IMR-90 (cell line): Measurements from ENCODE around the gene LLGL1. TPM values are rescaled to one million over a fixed set of nuclear protein-coding genes. Genes with fewer than 3 reads are reported as not detected.

ENCODE experiments used
- ATAC-seq: fragments of 200-7000 bp; cut with Tn5 transposase; 2 replicates; pipeline ENCODE4 v1.9.1; 2020; ENCODE audit warnings: low read depth, mild to moderate bottlenecking, moderate library complexity
- BruUV-seq: library from RNA; stranded (reverse); fragments of 400-500 nt; replicated peaks from 2 replicates; lab custom pipeline; 2021; lab: Mats Ljungman, UMichigan
- CTCF ChIA-PET: fragments of 300-600 bp; formaldehyde crosslinking; extraction: SDS; loops from one replicate; lab custom pipeline; 2021; ENCODE audit warnings: antibody characterized with exemption; lab: Yijun Ruan, JAX
- POLR2A ChIA-PET: fragments of 300-600 bp; sonication (Branson Sonifier 250); formaldehyde crosslinking; loops from one replicate; lab custom pipeline; 2022; ENCODE audit warnings: antibody characterized with exemption; ENCODE audit not compliant: unreplicated experiment; lab: Charles Lee
- DNase-seq: peaks from one replicate; pipeline ENCODE4 v3.0.0; 2013
- H2AFZ ChIP-seq: replicated peaks from 2 replicates; pipeline ENCODE3; 2013; ENCODE audit warnings: low read length, mild to moderate bottlenecking; ENCODE audit not compliant: poor library complexity
- H2AK5ac ChIP-seq: 2 replicates; pipeline ENCODE4 v1.6.1; 2013; ENCODE audit warnings: low read depth, low read length, inconsistent platforms
- H2AK9ac ChIP-seq: replicated peaks from 2 replicates; pipeline ENCODE3; 2013; ENCODE audit warnings: mild to moderate bottlenecking, low read depth, low read length, moderate library complexity; ENCODE audit not compliant: poor library complexity
- H2BK120ac ChIP-seq: 2 replicates; pipeline ENCODE4 v1.6.1; 2013; ENCODE audit warnings: low read depth, low read length, inconsistent platforms
- H2BK15ac ChIP-seq: 3 replicates; pipeline ENCODE4 v1.6.1; 2013; ENCODE audit warnings: low read depth, low read length, inconsistent platforms
- H2BK20ac ChIP-seq: 2 replicates; pipeline ENCODE4 v1.6.1; 2013; ENCODE audit warnings: low read depth, mild to moderate bottlenecking, inconsistent platforms, low read length, moderate library complexity
- H2BK5ac ChIP-seq: 2 replicates; pipeline ENCODE4 v1.6.1; 2013; ENCODE audit warnings: mild to moderate bottlenecking, low read depth, low read length, inconsistent platforms; ENCODE audit not compliant: poor library complexity, severe bottlenecking
- H3K14ac ChIP-seq: replicated peaks from 2 replicates; pipeline ENCODE4 v1.6.1; 2013; ENCODE audit warnings: low read depth, low read length, inconsistent platforms
- H3K18ac ChIP-seq: 2 replicates; pipeline ENCODE4 v1.6.1; 2013; ENCODE audit warnings: low read depth, low read length, control low read depth
- H3K23ac ChIP-seq: 2 replicates; pipeline ENCODE4 v1.6.1; 2013; ENCODE audit warnings: low read depth, low read length, inconsistent platforms
- H3K27ac ChIP-seq: 2 replicates; pipeline ENCODE4 v1.5.1; 2013; ENCODE audit warnings: mild to moderate bottlenecking, control low read depth, low read length; ENCODE audit not compliant: insufficient read depth
- H3K27me3 ChIP-seq: 2 replicates; pipeline ENCODE4 v1.6.1; 2013; ENCODE audit warnings: low read length; ENCODE audit not compliant: control insufficient read depth, insufficient read depth
- H3K36me3 ChIP-seq: 2 replicates; pipeline ENCODE4 v1.6.1; 2013; ENCODE audit warnings: low read length, mixed read lengths; ENCODE audit not compliant: control insufficient read depth, insufficient read depth
- H3K4ac ChIP-seq: 2 replicates; pipeline ENCODE4 v1.6.1; 2013; ENCODE audit warnings: low read depth, low read length, inconsistent platforms
- H3K4me1 ChIP-seq: 2 replicates; pipeline ENCODE4 v1.6.1; 2013; ENCODE audit warnings: low read length, mixed read lengths; ENCODE audit not compliant: control insufficient read depth, insufficient read depth
- H3K4me2 ChIP-seq: 2 replicates; pipeline ENCODE4 v1.6.1; 2013; ENCODE audit warnings: low read depth, mild to moderate bottlenecking, control low read depth, low read length, moderate library complexity
- H3K4me3 ChIP-seq: 2 replicates; pipeline ENCODE4 v1.5.1; 2013; ENCODE audit warnings: low read depth, mild to moderate bottlenecking, control low read depth, low read length, moderate library complexity; ENCODE audit not compliant: insufficient read depth
- H3K56ac ChIP-seq: 2 replicates; pipeline ENCODE4 v1.6.1; 2013; ENCODE audit warnings: low read length, inconsistent platforms; ENCODE audit not compliant: insufficient read depth; ENCODE audit errors: extremely low read depth
- H3K79me1 ChIP-seq, 2 experiments: 2 replicates each; pipeline ENCODE4 v1.6.1; 2013; ENCODE audit warnings: low read length in 2 of 2, inconsistent platforms in 1 of 2, low read depth in 1 of 2
- H3K9ac ChIP-seq: 2 replicates; pipeline ENCODE4 v1.6.1; 2013; ENCODE audit warnings: low read depth, low read length, control low read depth
- H3K9me1 ChIP-seq: 2 replicates; pipeline ENCODE4 v1.6.1; 2013; ENCODE audit warnings: low read length, inconsistent platforms; ENCODE audit not compliant: insufficient read depth
- H3K9me3 ChIP-seq: 2 replicates; pipeline ENCODE4 v1.6.1; 2013; ENCODE audit warnings: low read length; ENCODE audit not compliant: control insufficient read depth, insufficient read depth
- H4K20me1 ChIP-seq: 2 replicates; pipeline ENCODE4 v1.6.1; 2013; ENCODE audit warnings: low read length, inconsistent platforms; ENCODE audit not compliant: insufficient read depth
- H4K5ac ChIP-seq: 2 replicates; pipeline ENCODE4 v1.6.1; 2013; ENCODE audit warnings: mild to moderate bottlenecking, low read depth, low read length, control low read depth
- H4K8ac ChIP-seq, 2 experiments: 2 replicates each; pipeline ENCODE4 v1.6.1; 2013; ENCODE audit warnings: low read depth in 2 of 2, low read length in 2 of 2, control low read depth in 1 of 2, inconsistent platforms in 1 of 2
- H4K91ac ChIP-seq: 2 replicates; pipeline ENCODE4 v1.6.1; 2013; ENCODE audit warnings: low read depth, low read length, inconsistent platforms; ENCODE audit not compliant: insufficient read depth
- WGBS, 2 experiments: methylation state at CpG; one replicate each; pipeline versions ENCODE4 v1.1.5 to v1.1.7; 2013; ENCODE audit warnings: missing lambda C conversion rate in 2 of 2; ENCODE audit not compliant: insufficient read length in 1 of 2; ENCODE audit errors: extremely low coverage in 2 of 2; 5-methylcytosine and 5-hydroxymethylcytosine counted together
- dilution Hi-C: fragments of 300-500 bp; cut with HindIII; formaldehyde crosslinking; loops from one replicate; pipeline ENCODE4 v1.14.3; 2018; ENCODE audit warnings: low sequenced_read_pairs; ENCODE audit not compliant: unreplicated experiment
- in situ Hi-C: fragments of 300-500 bp; cut with MboI; formaldehyde crosslinking; loops from 3 replicates; pipeline ENCODE4 v1.14.3; 2019; ENCODE audit warnings: low sequenced_read_pairs, inconsistent platforms, mixed read lengths
- intact Hi-C: fragments of 100-400 bp; cut with micrococcal nuclease; formaldehyde crosslinking; loops from 2 replicates; pipeline ENCODE4 v1.10.0; 2022
- polyA plus RNA-seq, 3 experiments: library from polyadenylated mRNA; depleted of rRNA; stranded (reverse); fragments of >200 nt; gene quantifications; 2 replicates each; pipeline ENCODE4 v1.2.3, GENCODE V29; 2012; ENCODE audit warnings: low replicate concordance in 1 of 3
- total RNA-seq: library from RNA; depleted of rRNA; stranded (reverse); fragments of >200 nt; gene quantifications from 2 replicates; pipeline ENCODE4 v1.2.3, GENCODE V29; 2012
- TF ChIP-seq, protein P1 (sequence below): fragments of 150-350 bp; IDR thresholded peaks from 2 replicates; pipeline ENCODE4 v1.6.1; 2017; ENCODE audit warnings: mild to moderate bottlenecking, antibody characterized with exemption, low read length, low read depth

LLGL1 gene
- total and polyA plus RNA-seq, 2 of the 4 experiments (the other 2 are of a cell fraction), result 40.1 to 52.9 TPM

- Histone ChIP-seq H3K9me3 (no peaks in the 10 kb centered on the region), H3K9me1 (no peaks in the 10 kb centered on the region), H3K4me3 (no peak overlapping the region), H3K27ac (no peak overlapping the region), H3K4me2 (no peak overlapping the region), H4K91ac (no peak overlapping the region), H2BK120ac (no peak overlapping the region), H4K5ac (no peak overlapping the region), H4K8ac (no peak overlapping the region), H3K4me1 (peaks cover 5% of the 10 kb centered on the region), H2BK5ac (no peak overlapping the region), H2AK9ac (no peak overlapping the region), H2AFZ (no peak overlapping the region), H3K79me1 (peaks cover 0 to 49% of the 10 kb centered on the region in 2 experiments), H3K18ac (no peak overlapping the region), H2AK5ac (no peak overlapping the region), H2BK15ac (no peak overlapping the region), H3K9ac (no peak overlapping the region), H3K27me3 (no peaks in the 10 kb centered on the region), H3K23ac (no peak overlapping the region), H3K14ac (no peak overlapping the region), H3K56ac (no peak overlapping the region), H2BK20ac (no peak overlapping the region), H3K36me3 (peaks cover 61% of the 10 kb centered on the region), H4K20me1 (peaks cover 37% of the 10 kb centered on the region), H3K4ac (no peak overlapping the region)
- intact Hi-C loops (no loop called here), dilution Hi-C loops (no loop called here), in situ Hi-C loops (no loop called here)
- ATAC-seq (no peak), DNase-seq (no peak)
- TF ChIP-seq, protein P1, sequence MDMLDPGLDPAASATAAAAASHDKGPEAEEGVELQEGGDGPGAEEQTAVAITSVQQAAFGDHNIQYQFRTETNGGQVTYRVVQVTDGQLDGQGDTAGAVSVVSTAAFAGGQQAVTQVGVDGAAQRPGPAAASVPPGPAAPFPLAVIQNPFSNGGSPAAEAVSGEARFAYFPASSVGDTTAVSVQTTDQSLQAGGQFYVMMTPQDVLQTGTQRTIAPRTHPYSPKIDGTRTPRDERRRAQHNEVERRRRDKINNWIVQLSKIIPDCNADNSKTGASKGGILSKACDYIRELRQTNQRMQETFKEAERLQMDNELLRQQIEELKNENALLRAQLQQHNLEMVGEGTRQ, result no peak
- ChIA-PET CTCF (no interaction called here), POLR2A (no interaction called here)
- 97% methylated on average over 11 of the region's 22 CpGs; no CpG with 5 or more reads in 1 of the 2 experiments for WGBS, 2 experiments
- no TSS peak for BruUV-seq
Observed at GRCh38 chr17:18233803-18234518, 8.5 kb downstream of the LLGL1 start.
